ENCODE results near the gene LZTR1. TPM values are rescaled to one million over a fixed set of nuclear protein-coding genes. Genes with fewer than 3 reads are reported as not detected.

LZTR1 gene
- polyA plus RNA-seq, 1 of the 3 experiments (the other 2 are of a cell fraction) = 37.7 TPM

DNA sequence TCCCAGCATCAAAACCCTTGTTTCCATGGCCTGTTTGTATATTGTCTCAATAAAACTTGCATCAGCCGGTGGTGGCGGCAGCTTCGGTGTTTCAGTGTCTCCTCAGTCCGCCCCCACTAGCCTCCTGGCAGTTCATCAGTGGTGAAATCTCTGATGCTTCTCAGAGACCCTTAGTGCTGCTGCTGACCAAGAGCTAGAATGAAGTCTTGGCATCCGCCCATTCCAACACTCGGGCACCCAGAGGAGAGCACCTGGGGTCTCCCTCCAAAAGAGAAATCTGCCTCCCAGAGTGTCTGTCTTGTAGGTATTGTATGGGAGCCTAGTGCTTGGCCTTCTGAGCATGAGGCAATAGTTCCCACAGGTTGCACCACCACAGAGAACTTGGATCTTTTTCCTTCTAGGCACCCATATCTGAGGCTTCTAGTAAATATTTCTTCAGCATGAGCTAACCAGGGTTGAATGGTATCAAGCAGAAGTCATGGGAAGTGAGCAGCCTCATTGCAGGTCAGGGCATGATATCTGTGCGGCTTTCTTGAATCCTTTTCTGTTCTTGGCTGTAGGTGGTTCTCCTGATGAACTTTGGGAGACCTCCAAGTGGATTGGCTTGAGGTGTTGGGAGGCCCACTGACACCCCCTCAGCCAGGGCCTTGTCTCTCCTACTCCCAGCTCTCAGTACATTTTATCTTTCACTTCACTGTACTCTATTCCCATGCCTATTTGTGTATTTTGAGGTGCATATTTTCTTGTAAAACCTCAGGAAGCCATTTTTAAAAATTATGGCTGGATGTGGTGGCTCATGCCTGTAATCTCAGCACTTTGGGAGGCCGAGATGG is 28.2 kb upstream of the LZTR1 start:
- no peaks in the 10 kb centered on the region for H3K27me3 ChIP-seq (ENCODE audit: insufficient read depth)
- H3K36me3 ChIP-seq (replicated peaks in 1 of 2; ENCODE audit: control insufficient read depth in 1 of 2, insufficient read depth in 2 of 2, low read length in 1 of 2) = peaks cover 28 to 43% of the 10 kb centered on the region in 2 experiments
- H2AFZ ChIP-seq (ENCODE audit: low read depth) = no peak overlapping the region
- no peak overlapping the region for H3K4me2 ChIP-seq
- TF ChIP-seq TEAD4 (IDR thresholded peaks at IDR 0.05; ENCODE audit: borderline replicate concordance, insufficient read depth) (no peak), SIN3A (IDR thresholded peaks at IDR 0.05; ENCODE audit: borderline replicate concordance, low read depth, low read length) (no peak), RXRA (IDR thresholded peaks at IDR 0.05; ENCODE audit: borderline replicate concordance, low read depth) (no peak), FOXM1 (IDR thresholded peaks at IDR 0.05; ENCODE audit: low read depth) (no peak), MEF2A (IDR thresholded peaks at IDR 0.05; ENCODE audit: borderline replicate concordance, low read depth) (no peak), FOXJ3 (CRISPR knock-in tag; IDR thresholded peaks at IDR 0.05) (no peak), TCF12 (IDR thresholded peaks at IDR 0.05) (no peak), GABPA (IDR thresholded peaks at IDR 0.05; ENCODE audit: low read depth) (no peak), NRF1 (IDR thresholded peaks at IDR 0.05; ENCODE audit: low read depth, low read length) (no peak), TAF1 (IDR thresholded peaks at IDR 0.05; ENCODE audit: borderline replicate concordance, low read depth, low read length) (no peak), ELF1 (IDR thresholded peaks at IDR 0.05) (no peak), FOSL2 (IDR thresholded peaks at IDR 0.05; ENCODE audit: borderline replicate concordance, low read depth) (no peak), CHD2 (IDR thresholded peaks at IDR 0.05; ENCODE audit: low read length, partially characterized antibody) (no peak), RCOR1 (IDR thresholded peaks at IDR 0.05; ENCODE audit: low read length) (no peak), NFIC (IDR thresholded peaks at IDR 0.05; ENCODE audit: borderline replicate concordance) (no peak), YY1 (IDR thresholded peaks at IDR 0.05; ENCODE audit: low read depth) (no peak), EZH2phosphoT487 (IDR thresholded peaks at IDR 0.05; ENCODE audit: borderline replicate concordance, low read depth) (no peak)
- TF ChIP-seq, protein P1, sequence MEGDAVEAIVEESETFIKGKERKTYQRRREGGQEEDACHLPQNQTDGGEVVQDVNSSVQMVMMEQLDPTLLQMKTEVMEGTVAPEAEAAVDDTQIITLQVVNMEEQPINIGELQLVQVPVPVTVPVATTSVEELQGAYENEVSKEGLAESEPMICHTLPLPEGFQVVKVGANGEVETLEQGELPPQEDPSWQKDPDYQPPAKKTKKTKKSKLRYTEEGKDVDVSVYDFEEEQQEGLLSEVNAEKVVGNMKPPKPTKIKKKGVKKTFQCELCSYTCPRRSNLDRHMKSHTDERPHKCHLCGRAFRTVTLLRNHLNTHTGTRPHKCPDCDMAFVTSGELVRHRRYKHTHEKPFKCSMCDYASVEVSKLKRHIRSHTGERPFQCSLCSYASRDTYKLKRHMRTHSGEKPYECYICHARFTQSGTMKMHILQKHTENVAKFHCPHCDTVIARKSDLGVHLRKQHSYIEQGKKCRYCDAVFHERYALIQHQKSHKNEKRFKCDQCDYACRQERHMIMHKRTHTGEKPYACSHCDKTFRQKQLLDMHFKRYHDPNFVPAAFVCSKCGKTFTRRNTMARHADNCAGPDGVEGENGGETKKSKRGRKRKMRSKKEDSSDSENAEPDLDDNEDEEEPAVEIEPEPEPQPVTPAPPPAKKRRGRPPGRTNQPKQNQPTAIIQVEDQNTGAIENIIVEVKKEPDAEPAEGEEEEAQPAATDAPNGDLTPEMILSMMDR (IDR thresholded peaks at IDR 0.05) = no peak
- TF ChIP-seq, protein P2, sequence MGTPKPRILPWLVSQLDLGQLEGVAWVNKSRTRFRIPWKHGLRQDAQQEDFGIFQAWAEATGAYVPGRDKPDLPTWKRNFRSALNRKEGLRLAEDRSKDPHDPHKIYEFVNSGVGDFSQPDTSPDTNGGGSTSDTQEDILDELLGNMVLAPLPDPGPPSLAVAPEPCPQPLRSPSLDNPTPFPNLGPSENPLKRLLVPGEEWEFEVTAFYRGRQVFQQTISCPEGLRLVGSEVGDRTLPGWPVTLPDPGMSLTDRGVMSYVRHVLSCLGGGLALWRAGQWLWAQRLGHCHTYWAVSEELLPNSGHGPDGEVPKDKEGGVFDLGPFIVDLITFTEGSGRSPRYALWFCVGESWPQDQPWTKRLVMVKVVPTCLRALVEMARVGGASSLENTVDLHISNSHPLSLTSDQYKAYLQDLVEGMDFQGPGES (IDR thresholded peaks at IDR 0.05; ENCODE audit: low read depth, low read length) = no peak
- TF ChIP-seq, protein P3, sequence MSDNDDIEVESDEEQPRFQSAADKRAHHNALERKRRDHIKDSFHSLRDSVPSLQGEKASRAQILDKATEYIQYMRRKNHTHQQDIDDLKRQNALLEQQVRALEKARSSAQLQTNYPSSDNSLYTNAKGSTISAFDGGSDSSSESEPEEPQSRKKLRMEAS (IDR thresholded peaks at IDR 0.05; ENCODE audit: low read depth) = no peak
- no peak overlapping the region for H3K4me3 ChIP-seq (ENCODE audit: low read depth in 2 of 2, low read length in 1 of 2)
- H3K79me2 ChIP-seq (ENCODE audit: insufficient read depth) = peaks cover 38% of the 10 kb centered on the region
- H3K9ac ChIP-seq = no peak overlapping the region
- no peak overlapping the region for H3K27ac ChIP-seq (ENCODE audit: low read depth in 2 of 2, low read length in 1 of 2)
- POLR2A ChIA-PET = no interaction called here
- CTCF ChIA-PET = interaction anchor here (1.1 to 4.0 kb wide), 6 partner anchors 8 to 68 kb away, joined by 3 to 26 read pairs (median 4); partner anchors contain the start of genes CRKL and LZTR1
- H3K9me3 ChIP-seq = no peaks in the 10 kb centered on the region
- H4K20me1 ChIP-seq (ENCODE audit: insufficient read depth) = peaks cover 33% of the 10 kb centered on the region
- WGBS (ENCODE audit: low lambda C conversion rate) = 99% methylated on average over 8 of the region's 8 CpGs
- DNase-seq = no peak
- H3F3A ChIP-seq (replicated peaks; ENCODE audit: insufficient read depth) = peaks cover 4% of the 10 kb centered on the region
- H3K4me1 ChIP-seq (ENCODE audit: control insufficient read depth in 1 of 2, insufficient read depth in 2 of 2, low read depth in 1 of 2, low read length in 1 of 2) = no peaks in the 10 kb centered on the region
- no peaks in the 10 kb centered on the region for H3K9me2 ChIP-seq

Measured in SK-N-SH (cell line).